Right ventricle myocardium superior (tissue), 1 donor: ENCODE measurements around the gene SCD5. TPM values are rescaled to one million over a fixed set of nuclear protein-coding genes. Genes with fewer than 3 reads are reported as not detected.

Experiments
- ATAC-seq: fragments of 200-7000 bp; cut with Tn5 transposase; one replicate; pipeline ENCODE4 v1.9.1; 2020; ENCODE audit warnings: mild to moderate bottlenecking; ENCODE audit not compliant: poor library complexity
- DNase-seq: peaks from one replicate; pipeline ENCODE4 v3.0.0-alpha.2; 2020
- intact Hi-C: fragments of 100-400 bp; cut with DNase I; formaldehyde crosslinking; loops from one replicate; pipeline ENCODE4 v1.11.2; 2022
- total RNA-seq: library from RNA; stranded (reverse); fragmentation: NEBNext Ultra II Directional; extraction: Animal tissue kit (Norgen Biotek cat#: 25700); gene quantifications from one replicate; pipeline ENCODE4 v1.2.1, GENCODE V29; 2021
- donor health status: DM: no; HTN: yes; CAD: no; lungs with severe emphysema.

SCD5 gene
- total RNA-seq, 1 donor from 2014 or later = 4.9 TPM

GRCh38 chr4:82799006-82799881 lies 648 bp upstream of the SCD5 start:
- DNase-seq (no peak), ATAC-seq (no peak)
- intact Hi-C loops = no loop called here

- ATAC-seq (peak; percentile 13), DNase-seq (peak; percentile 47)
- intact Hi-C loops = no loop called here
Observed at GRCh38 chr4:82797405-82798111, 1.0 kb downstream of the SCD5 start.

- no peak for DNase-seq
- no peak for ATAC-seq
Observed at GRCh38 chr4:82797040-82797404, 1.6 kb downstream of the SCD5 start.

GRCh38 chr4:82792912-82793649 lies 5.5 kb downstream of the SCD5 start:
- intact Hi-C loops = no loop called here
- DNase-seq (no peak), ATAC-seq (no peak)

More at GRCh38 chr4:82797040-82797404, 1.6 kb downstream of the SCD5 start:
- intact Hi-C loops = no loop called here

GRCh38 chr4:82791179-82791578 lies 7.4 kb downstream of the SCD5 start:
- intact Hi-C loops = no loop called here
- DNase-seq = no peak
- ATAC-seq = no peak

GRCh38 chr4:82790060-82790660 lies 8.4 kb downstream of the SCD5 start:
- no peak for ATAC-seq
- intact Hi-C loops = no loop called here
- DNase-seq = no peak

- DNase-seq = no peak
- no peak for ATAC-seq
- intact Hi-C loops = no loop called here
Observed at GRCh38 chr4:82789025-82789776, 9.4 kb downstream of the SCD5 start.

GRCh38 chr4:82787342-82787741 lies 11.3 kb downstream of the SCD5 start:
- intact Hi-C loops = no loop called here
- DNase-seq (no peak), ATAC-seq (no peak)

GRCh38 chr4:82786828-82787227 lies 11.8 kb downstream of the SCD5 start:
- intact Hi-C loops = no loop called here
- DNase-seq (no peak), ATAC-seq (no peak)

GRCh38 chr4:82785611-82786400 lies 12.8 kb downstream of the SCD5 start:
- ATAC-seq (no peak), DNase-seq (no peak)
- intact Hi-C loops = no loop called here

- DNase-seq (no peak), ATAC-seq (no peak)
- intact Hi-C loops = no loop called here
Observed at GRCh38 chr4:82784681-82785610, 13.7 kb downstream of the SCD5 start.

GRCh38 chr4:82782626-82783345 lies 15.8 kb downstream of the SCD5 start:
- no peak for ATAC-seq
- DNase-seq = no peak
- intact Hi-C loops = no loop called here

- DNase-seq (peak; percentile 88), ATAC-seq (peak; percentile 71)
- intact Hi-C loops = no loop called here
Observed at GRCh38 chr4:82780752-82781231, 17.8 kb downstream of the SCD5 start.

GRCh38 chr4:82780170-82780751 lies 18.3 kb downstream of the SCD5 start:
- no peak for ATAC-seq
- intact Hi-C loops = no loop called here
- no peak for DNase-seq

GRCh38 chr4:82779032-82779431 lies 19.6 kb downstream of the SCD5 start:
- no peak for DNase-seq

More at GRCh38 chr4:82779032-82779431, 19.6 kb downstream of the SCD5 start:
- intact Hi-C loops = no loop called here
- no peak for ATAC-seq
